CD14-positive monocyte (primary cell): ENCODE measurements around the gene POMC. TPM values are rescaled to one million over a fixed set of nuclear protein-coding genes. Genes with fewer than 3 reads are reported as not detected.

Source experiments
- DNase-seq, 3 donors: peaks; one replicate each; pipeline ENCODE4 v3.0.0-alpha.2; 2011 to 2022
- H2AFZ ChIP-seq: 2 replicates; pipeline ENCODE4 v1.6.0; 2012; ENCODE audit warnings: mild to moderate bottlenecking, low read depth, low read length, inconsistent platforms; ENCODE audit not compliant: insufficient read depth, poor library complexity, severe bottlenecking
- H3K27ac ChIP-seq, 2 donors: 1 replicate in 1 of 2; 2 replicates in 1 of 2; pipeline ENCODE4 v1.5.1; 2012 to 2013; ENCODE audit warnings: low read length in 2 of 2, control low read depth in 1 of 2, inconsistent platforms in 1 of 2, low read depth in 1 of 2, mild to moderate bottlenecking in 1 of 2
- H3K27me3 ChIP-seq, 2 donors: one replicate each; pipeline versions ENCODE4 v1.6.0 to v1.6.1; 2011 to 2013; ENCODE audit warnings: low read length in 2 of 2; ENCODE audit not compliant: control insufficient read depth in 2 of 2, insufficient read depth in 2 of 2
- H3K36me3 ChIP-seq, 2 donors: replicated peaks in 1 of 2; 1 replicate in 1 of 2; 2 replicates in 1 of 2; pipeline versions ENCODE4 v1.5.1 to v1.6.1; 2012 to 2013; ENCODE audit warnings: low read length in 2 of 2, control low read depth in 1 of 2, inconsistent platforms in 1 of 2, mild to moderate bottlenecking in 1 of 2; ENCODE audit not compliant: insufficient read depth in 2 of 2, control insufficient read depth in 1 of 2
- H3K4me1 ChIP-seq, 2 donors: 1 replicate in 1 of 2; 2 replicates in 1 of 2; pipeline versions ENCODE4 v1.5.1 to v1.6.1; 2012 to 2013; ENCODE audit warnings: low read length in 2 of 2, control low read depth in 1 of 2, inconsistent platforms in 1 of 2, mild to moderate bottlenecking in 1 of 2, moderate library complexity in 1 of 2; ENCODE audit not compliant: insufficient read depth in 2 of 2, control insufficient read depth in 1 of 2
- H3K4me2 ChIP-seq: replicated peaks from 2 replicates; pipeline ENCODE3; 2012; ENCODE audit warnings: low read length, moderate library complexity, mild to moderate bottlenecking; ENCODE audit not compliant: poor library complexity, severe bottlenecking; ENCODE audit errors: extremely low read depth
- H3K4me3 ChIP-seq, 3 experiments: fragments of 200-600 bp in 1 of 3; sonication (generic) in 1 of 3; replicated peaks in 1 of 3; 1 replicate in 2 of 3; 2 replicates in 1 of 3; pipeline ENCODE4 v1.5.1; 2011 to 2013; ENCODE audit warnings: low read length in 3 of 3, mild to moderate bottlenecking in 3 of 3, control low read depth in 2 of 3, low read depth in 2 of 3, inconsistent platforms in 1 of 3, moderate library complexity in 1 of 3
- H3K79me2 ChIP-seq: 2 replicates; pipeline ENCODE4 v1.6.0; 2012; ENCODE audit warnings: mild to moderate bottlenecking, control low read depth, inconsistent platforms, low read length, moderate library complexity; ENCODE audit not compliant: insufficient read depth
- H3K9ac ChIP-seq: 2 replicates; pipeline ENCODE4 v1.6.0; 2017; ENCODE audit warnings: low read length, mild to moderate bottlenecking; ENCODE audit not compliant: insufficient read depth, poor library complexity, severe bottlenecking
- H3K9me3 ChIP-seq, 2 donors: replicated peaks in 1 of 2; 1 replicate in 1 of 2; 2 replicates in 1 of 2; pipeline versions ENCODE4 v1.5.1 to v1.6.1; 2012 to 2013; ENCODE audit warnings: low read length in 2 of 2, control low read depth in 1 of 2; ENCODE audit not compliant: control insufficient read depth in 1 of 2, insufficient read depth in 1 of 2
- H4K20me1 ChIP-seq: 2 replicates; pipeline ENCODE4 v1.6.0; 2012; ENCODE audit warnings: mild to moderate bottlenecking, low read length, control low read depth, moderate library complexity; ENCODE audit not compliant: insufficient read depth
- H3K27ac Mint-ChIP-seq, 7 donors: one replicate each; pipeline ENCODE4 v1.8.0; 2020; ENCODE audit warnings: mild to moderate bottlenecking in 7 of 7, mixed read lengths in 7 of 7, moderate library complexity in 6 of 7, inconsistent platforms in 2 of 7
- H3K27me3 Mint-ChIP-seq, 3 donors: one replicate each; pipeline ENCODE4 v1.8.0; 2021 to 2022; ENCODE audit warnings: low read depth in 3 of 3, mild to moderate bottlenecking in 3 of 3, mixed read lengths in 3 of 3, moderate library complexity in 3 of 3, inconsistent platforms in 1 of 3
- H3K36me3 Mint-ChIP-seq, 2 donors: one replicate each; pipeline ENCODE4 v1.8.0; 2020; ENCODE audit warnings: mixed read lengths in 2 of 2, inconsistent platforms in 1 of 2, mild to moderate bottlenecking in 1 of 2
- H3K4me1 Mint-ChIP-seq: one replicate; pipeline ENCODE4 v1.8.0; 2020; ENCODE audit warnings: mild to moderate bottlenecking, mixed read lengths
- H3K4me3 Mint-ChIP-seq, 2 donors: one replicate each; pipeline ENCODE4 v1.8.0; 2020; ENCODE audit warnings: mild to moderate bottlenecking in 2 of 2, mixed read lengths in 2 of 2, moderate library complexity in 1 of 2
- H3K9me3 Mint-ChIP-seq, 7 donors: one replicate each; pipeline ENCODE4 v1.8.0; 2020 to 2022; ENCODE audit warnings: mixed read lengths in 7 of 7, mild to moderate bottlenecking in 6 of 7, moderate library complexity in 6 of 7, inconsistent platforms in 2 of 7
- WGBS: methylation state at CpG from one replicate; pipeline ENCODE4 v1.1.5; 2013; ENCODE audit warnings: missing lambda C conversion rate; ENCODE audit not compliant: insufficient coverage; 5-methylcytosine and 5-hydroxymethylcytosine counted together
- intact Hi-C, 2 donors: fragments of 100-400 bp; cut with micrococcal nuclease; formaldehyde crosslinking; loops; one replicate each; pipeline versions ENCODE4 v1.15.0 to v1.15.1; 2023
- polyA plus RNA-seq, 3 donors: library from polyadenylated mRNA; depleted of rRNA in 1 of 3; unstranded in 2 of 3; stranded (reverse) in 1 of 3; fragments of 300-500 nt in 2 of 3; fragments of >200 nt in 1 of 3; fragmentation: Illumina TruSeq in 2 of 3; gene quantifications; 1 replicate in 2 of 3; 2 replicates in 1 of 3; pipeline ENCODE4 v1.2.3, GENCODE V29; 2012 to 2021
- TF ChIP-seq, protein P1 (sequence below): fragments of 200-600 bp; IDR thresholded peaks from one replicate; pipeline ENCODE4 v1.8.0; 2022; ENCODE audit warnings: antibody characterized with exemption, mild to moderate bottlenecking

Gene POMC
- polyA plus RNA-seq, 3 donors: 3.5 to 4.7 (median 4.6) TPM

- H3K9me3 Mint-ChIP-seq: no peaks in the 10 kb centered on the region
- no peak overlapping the region for H3K4me2 ChIP-seq
- H3K9me3 ChIP-seq: no peaks in the 10 kb centered on the region
- WGBS: 93% methylated on average over 9 of the region's 9 CpGs
- H3K4me1 Mint-ChIP-seq: peaks cover 7% of the 10 kb centered on the region
- no peaks in the 10 kb centered on the region for H4K20me1 ChIP-seq
- H3K36me3 ChIP-seq: no peaks in the 10 kb centered on the region
- no peak overlapping the region for H3K27ac Mint-ChIP-seq
- H3K4me3 ChIP-seq: no peak overlapping the region
- H3K36me3 Mint-ChIP-seq: no peaks in the 10 kb centered on the region
- H3K9ac ChIP-seq: no peak overlapping the region
- no peak for DNase-seq
- H3K27me3 ChIP-seq: no peaks in the 10 kb centered on the region
- peaks cover 0 to 3% of the 10 kb centered on the region in 2 donors for H3K4me1 ChIP-seq
- intact Hi-C loops: no loop called here
- H3K4me3 Mint-ChIP-seq: no peak overlapping the region
- peaks cover 3 to 15% (median 7%) of the 10 kb centered on the region in 3 donors for H3K27me3 Mint-ChIP-seq
- H2AFZ ChIP-seq: no peak overlapping the region
- H3K27ac ChIP-seq: no peak overlapping the region
- H3K79me2 ChIP-seq: no peaks in the 10 kb centered on the region
- TF ChIP-seq, protein P1, sequence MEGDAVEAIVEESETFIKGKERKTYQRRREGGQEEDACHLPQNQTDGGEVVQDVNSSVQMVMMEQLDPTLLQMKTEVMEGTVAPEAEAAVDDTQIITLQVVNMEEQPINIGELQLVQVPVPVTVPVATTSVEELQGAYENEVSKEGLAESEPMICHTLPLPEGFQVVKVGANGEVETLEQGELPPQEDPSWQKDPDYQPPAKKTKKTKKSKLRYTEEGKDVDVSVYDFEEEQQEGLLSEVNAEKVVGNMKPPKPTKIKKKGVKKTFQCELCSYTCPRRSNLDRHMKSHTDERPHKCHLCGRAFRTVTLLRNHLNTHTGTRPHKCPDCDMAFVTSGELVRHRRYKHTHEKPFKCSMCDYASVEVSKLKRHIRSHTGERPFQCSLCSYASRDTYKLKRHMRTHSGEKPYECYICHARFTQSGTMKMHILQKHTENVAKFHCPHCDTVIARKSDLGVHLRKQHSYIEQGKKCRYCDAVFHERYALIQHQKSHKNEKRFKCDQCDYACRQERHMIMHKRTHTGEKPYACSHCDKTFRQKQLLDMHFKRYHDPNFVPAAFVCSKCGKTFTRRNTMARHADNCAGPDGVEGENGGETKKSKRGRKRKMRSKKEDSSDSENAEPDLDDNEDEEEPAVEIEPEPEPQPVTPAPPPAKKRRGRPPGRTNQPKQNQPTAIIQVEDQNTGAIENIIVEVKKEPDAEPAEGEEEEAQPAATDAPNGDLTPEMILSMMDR: no peak
Observed at GRCh38 chr2:25194576-25195122, 26.3 kb upstream of the POMC start.

DNA sequence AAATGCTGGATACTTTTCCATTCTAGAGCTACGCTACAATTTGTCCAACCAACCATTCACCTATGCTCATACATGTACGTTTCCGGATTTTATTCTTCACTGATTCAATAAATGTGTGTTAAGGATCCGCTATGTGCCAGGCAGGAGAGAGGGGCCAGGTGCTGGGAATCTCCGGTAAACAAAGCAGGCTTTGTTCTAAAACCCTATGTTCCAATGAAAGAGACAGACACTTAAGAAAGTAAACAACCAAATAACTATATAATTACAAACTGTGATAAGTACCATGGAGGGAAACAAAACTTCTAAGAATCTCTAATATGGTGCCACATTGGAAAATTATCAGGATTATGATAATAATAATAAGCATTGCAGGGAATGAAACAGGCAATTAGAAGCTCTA lies 22.2 kb upstream of the POMC start:
- 100% methylated on average over 1 of the region's 5 CpGs for WGBS
- Histone ChIP-seq H2AFZ (no peak overlapping the region), H3K4me2 (no peak overlapping the region), H3K79me2 (no peaks in the 10 kb centered on the region), H4K20me1 (no peaks in the 10 kb centered on the region), H3K27me3 (no peaks in the 10 kb centered on the region), H3K4me1 (no peaks in the 10 kb centered on the region), H3K36me3 (no peaks in the 10 kb centered on the region), H3K9ac (no peak overlapping the region), H3K4me3 (no peak overlapping the region), H3K27ac (no peak overlapping the region), H3K9me3 (no peaks in the 10 kb centered on the region)
- peaks cover 2% of the 10 kb centered on the region in 3 donors for H3K27me3 Mint-ChIP-seq
- H3K9me3 Mint-ChIP-seq: no peaks in the 10 kb centered on the region
- H3K4me3 Mint-ChIP-seq: no peak overlapping the region
- intact Hi-C loops: no loop called here
- H3K27ac Mint-ChIP-seq: no peak overlapping the region
- DNase-seq: no peak
- TF ChIP-seq, protein P1: no peak
- no peaks in the 10 kb centered on the region for H3K36me3 Mint-ChIP-seq
- H3K4me1 Mint-ChIP-seq: no peaks in the 10 kb centered on the region
